GM21786 (cell line): ENCODE results near the gene CNR1.

Experiments used
- ATAC-seq: cut with Tn5 transposase; IDR thresholded peaks from one replicate; pipeline ENCODE4 v1.9.1; 2021; ENCODE audit not compliant: unreplicated experiment

The CNR1 gene

GRCh38 chr6:88144637-88145297, 21.4 kb downstream of the CNR1 start:
- no peak for ATAC-seq

- no peak for ATAC-seq
Measured at GRCh38 chr6:88143421-88144157, 22.6 kb downstream of the CNR1 start.

- ATAC-seq: no peak
Measured at GRCh38 chr6:88142297-88142668, 23.9 kb downstream of the CNR1 start.

- ATAC-seq: peak; percentile 94
Measured at GRCh38 chr6:88141561-88142296, 24.4 kb downstream of the CNR1 start.

GRCh38 chr6:88137915-88138314, 28.2 kb downstream of the CNR1 start:
- ATAC-seq: no peak

- ATAC-seq: peak; percentile 89
Measured at GRCh38 chr6:88135578-88136114, 30.5 kb downstream of the CNR1 start.

- no peak for ATAC-seq
Measured at GRCh38 chr6:88134575-88134974, 31.6 kb downstream of the CNR1 start.

GRCh38 chr6:88133718-88134117, 32.4 kb downstream of the CNR1 start:
- ATAC-seq: no peak

- ATAC-seq: no peak
Measured at GRCh38 chr6:88124925-88125557, 41.1 kb downstream of the CNR1 start.

- ATAC-seq: no peak
Measured at GRCh38 chr6:88120635-88121034, 45.5 kb downstream of the CNR1 start.

GRCh38 chr6:88119769-88120168, 46.4 kb downstream of the CNR1 start:
- no peak for ATAC-seq

- no peak for ATAC-seq
Measured at GRCh38 chr6:88116276-88116675, 49.9 kb downstream of the CNR1 start.

GRCh38 chr6:88115307-88115706, 50.8 kb downstream of the CNR1 start:
- ATAC-seq: no peak

- ATAC-seq: no peak
Measured at GRCh38 chr6:88114838-88115237, 51.3 kb downstream of the CNR1 start.

- ATAC-seq: no peak
Measured at GRCh38 chr6:88111991-88112390, 54.2 kb downstream of the CNR1 start.

- no peak for ATAC-seq
Measured at GRCh38 chr6:88107241-88107640, 58.9 kb downstream of the CNR1 start.

- ATAC-seq: no peak
Measured at GRCh38 chr6:88105741-88106340, 60.3 kb downstream of the CNR1 start.
